BLaER1 treated with 17β-estradiol and CSF1 and Interleukin-3, amounts not matched to agents 10 nM and 100 nM (cell line): ENCODE results near the gene SLX4IP.
A peak's percentile ranks its signal among the peaks of the same experiment; 100 is the strongest.

ENCODE experiments used
- H3K27ac ChIP-seq, 11 experiments: shearing (Covaris generic); formaldehyde crosslinking; 2 replicates each; pipeline ENCODE4 v1.8.1; 2022
- H3K27me3 ChIP-seq, 11 experiments: shearing (Covaris generic); formaldehyde crosslinking; 2 replicates each; pipeline ENCODE4 v1.8.1; 2022
- H3K36me3 ChIP-seq, 11 experiments: shearing (Covaris generic); formaldehyde crosslinking; 2 replicates each; pipeline ENCODE4 v1.8.1; 2022
- H3K4me1 ChIP-seq, 10 experiments: shearing (Covaris generic); formaldehyde crosslinking; 2 replicates each; pipeline ENCODE4 v1.8.1; 2022
- H3K4me2 ChIP-seq, 11 experiments: shearing (Covaris generic); formaldehyde crosslinking; 2 replicates each; pipeline ENCODE4 v1.8.1; 2022
- H3K4me3 ChIP-seq, 10 experiments: shearing (Covaris generic); formaldehyde crosslinking; 2 replicates each; pipeline ENCODE4 v1.8.1; 2022
- H3K9ac ChIP-seq, 11 experiments: shearing (Covaris generic); formaldehyde crosslinking; 2 replicates each; pipeline ENCODE4 v1.8.1; 2022
- H3K9me3 ChIP-seq, 11 experiments: shearing (Covaris generic); formaldehyde crosslinking; replicated peaks in 1 of 11; 2 replicates each; pipeline ENCODE4 v1.8.1; 2022
- H4K20me1 ChIP-seq, 11 experiments: shearing (Covaris generic); formaldehyde crosslinking; 2 replicates each; pipeline ENCODE4 v1.8.1; 2022
- Cebpa-rat ChIP-seq, 11 experiments: shearing (Covaris generic); IDR thresholded peaks; 2 replicates each; pipeline ENCODE4 v1.8.1; 2022

SLX4IP gene

GRCh38 chr20:10474606-10475184, 39.6 kb downstream of the SLX4IP start:
- peak overlapping the region; percentile 78 to 93 (median 89) for H3K4me2 ChIP-seq
- peak overlapping the region; percentile 34 to 85 (median 79); a peak in 21 of 22 replicates for H3K27ac ChIP-seq
- H3K27me3 ChIP-seq, result no peaks in the 10 kb centered on the region
- peaks cover 0 to 10% (median 7%) of the 10 kb centered on the region in 11 experiments; a peak in 7 of 22 replicates for H3K36me3 ChIP-seq
- peak overlapping the region in 9 of 11 experiments; percentile 2 to 61 (median 54); a peak in 14 of 22 replicates for H3K9ac ChIP-seq
- TF ChIP-seq Cebpa-rat (IDR thresholded peaks at IDR 0.05), result no peak
- H4K20me1 ChIP-seq, result peaks cover 0 to 7% (median 0%) of the 10 kb centered on the region in 11 experiments; a peak in 2 of 22 replicates
- H3K4me1 ChIP-seq, result peaks cover 33 to 71% (median 58%) of the 10 kb centered on the region in 10 experiments
- peak overlapping the region in 5 of 10 experiments; percentile 9 to 33 (median 26); a peak in 6 of 20 replicates for H3K4me3 ChIP-seq
- H3K9me3 ChIP-seq, result peaks cover 0 to 13% (median 8%) of the 10 kb centered on the region in 11 experiments; a peak in 11 of 22 replicates

GRCh38 chr20:10475225-10475624, 40.1 kb downstream of the SLX4IP start:
- peaks cover 0 to 7% (median 0%) of the 10 kb centered on the region in 11 experiments; a peak in 2 of 22 replicates for H4K20me1 ChIP-seq
- peak overlapping the region; percentile 34 to 85 (median 79); a peak in 21 of 22 replicates for H3K27ac ChIP-seq
- H3K27me3 ChIP-seq, result no peaks in the 10 kb centered on the region
- TF ChIP-seq Cebpa-rat (IDR thresholded peaks at IDR 0.05), result no peak
- peaks cover 0 to 13% (median 8%) of the 10 kb centered on the region in 11 experiments; a peak in 11 of 22 replicates for H3K9me3 ChIP-seq
- H3K9ac ChIP-seq, result peak overlapping the region in 9 of 11 experiments; percentile 4 to 61 (median 54); a peak in 13 of 22 replicates
- peaks cover 0 to 10% (median 7%) of the 10 kb centered on the region in 11 experiments; a peak in 7 of 22 replicates for H3K36me3 ChIP-seq
- H3K4me1 ChIP-seq, result peaks cover 33 to 66% (median 52%) of the 10 kb centered on the region in 10 experiments
- peak overlapping the region in 7 of 10 experiments; percentile 9 to 33 (median 14); a peak in 5 of 20 replicates for H3K4me3 ChIP-seq
- H3K4me2 ChIP-seq, result peak overlapping the region; percentile 78 to 93 (median 89)

GRCh38 chr20:10476319-10476724, 41.2 kb downstream of the SLX4IP start:
- peaks cover 0 to 7% (median 0%) of the 10 kb centered on the region in 11 experiments; a peak in 2 of 22 replicates for H4K20me1 ChIP-seq
- H3K27me3 ChIP-seq, result no peaks in the 10 kb centered on the region
- TF ChIP-seq Cebpa-rat (IDR thresholded peaks at IDR 0.05), result peak in 2 of 11 experiments; percentile 16 to 21; a peak in 1 of 22 replicates
- H3K36me3 ChIP-seq, result peaks cover 0 to 9% (median 5%) of the 10 kb centered on the region in 11 experiments; a peak in 7 of 22 replicates
- peak overlapping the region; percentile 78 to 93 (median 89) for H3K4me2 ChIP-seq
- peak overlapping the region in 10 of 11 experiments; percentile 58 to 85 (median 80); a peak in 20 of 22 replicates for H3K27ac ChIP-seq
- peak overlapping the region in 6 of 11 experiments; percentile 52 to 61 (median 58); a peak in 6 of 22 replicates for H3K9ac ChIP-seq
- H3K9me3 ChIP-seq, result peaks cover 0 to 9% (median 7%) of the 10 kb centered on the region in 11 experiments; a peak in 11 of 22 replicates
- H3K4me1 ChIP-seq, result peaks cover 33 to 60% (median 48%) of the 10 kb centered on the region in 10 experiments
- no peak overlapping the region; a peak in 1 of 20 replicates for H3K4me3 ChIP-seq

- Histone ChIP-seq H3K9me3 (0 out of 22 replicates have a peak, but pooled peaks cover 0 to 4% (median 0%) of the 10 kb centered on the region in 11 experiments), H3K27ac (peak overlapping the region in 5 of 11 experiments; percentile 11 to 82 (median 23); a peak in 4 of 22 replicates), H3K36me3 (0 out of 22 replicates have a peak, but pooled peaks cover 0 to 3% (median 0%) of the 10 kb centered on the region in 11 experiments), H3K4me1 (peaks cover 41 to 66% (median 48%) of the 10 kb centered on the region in 10 experiments), H3K27me3 (no peaks in the 10 kb centered on the region), H3K4me3 (no peak overlapping the region), H4K20me1 (peaks cover 0 to 7% (median 0%) of the 10 kb centered on the region in 11 experiments; a peak in 2 of 22 replicates), H3K4me2 (0 out of 22 replicates have a peak overlapping the region, but pooled peaks of 1 of the 11 experiments have one; percentile 9), H3K9ac (no peak overlapping the region)
- TF ChIP-seq Cebpa-rat (IDR thresholded peaks at IDR 0.05), result no peak
These were observed 43.1 kb downstream of the SLX4IP start for GRCh38 chr20:10478205-10478604.

GRCh38 chr20:10478930-10479329, 43.8 kb downstream of the SLX4IP start:
- peaks cover 34 to 59% (median 43%) of the 10 kb centered on the region in 10 experiments for H3K4me1 ChIP-seq
- no peak overlapping the region for H3K4me2 ChIP-seq
- TF ChIP-seq Cebpa-rat (IDR thresholded peaks at IDR 0.05), result no peak
- H3K27me3 ChIP-seq, result no peaks in the 10 kb centered on the region
- H4K20me1 ChIP-seq, result peaks cover 0 to 7% (median 0%) of the 10 kb centered on the region in 11 experiments; a peak in 2 of 22 replicates
- H3K27ac ChIP-seq, result peak overlapping the region in 3 of 11 experiments; percentile 11 to 82 (median 18); a peak in 2 of 22 replicates
- 0 out of 22 replicates have a peak, but pooled peaks cover 0 to 4% (median 0%) of the 10 kb centered on the region in 11 experiments for H3K9me3 ChIP-seq
- no peak overlapping the region for H3K4me3 ChIP-seq
- no peak overlapping the region for H3K9ac ChIP-seq
- H3K36me3 ChIP-seq, result 0 out of 22 replicates have a peak, but pooled peaks cover 0 to 3% (median 0%) of the 10 kb centered on the region in 11 experiments

GRCh38 chr20:10481676-10482075, 46.6 kb downstream of the SLX4IP start:
- Histone ChIP-seq H3K4me2 (peak overlapping the region in 2 of 11 experiments; percentile 12 to 37; a peak in 2 of 22 replicates), H3K9ac (no peak overlapping the region), H3K27ac (no peak overlapping the region; a peak in 1 of 22 replicates), H3K4me1 (peaks cover 6 to 38% (median 15%) of the 10 kb centered on the region in 10 experiments), H3K27me3 (no peaks in the 10 kb centered on the region), H3K36me3 (peaks cover 0 to 5% (median 0%) of the 10 kb centered on the region in 11 experiments; a peak in 1 of 22 replicates), H3K9me3 (0 out of 22 replicates have a peak, but pooled peaks cover 0 to 4% (median 0%) of the 10 kb centered on the region in 11 experiments), H4K20me1 (no peaks in the 10 kb centered on the region; a peak in 1 of 22 replicates), H3K4me3 (no peak overlapping the region)
- no peak for TF ChIP-seq Cebpa-rat (IDR thresholded peaks at IDR 0.05)

GRCh38 chr20:10483691-10484090, 48.6 kb downstream of the SLX4IP start:
- no peak overlapping the region for H3K9ac ChIP-seq
- peaks cover 10 to 38% (median 22%) of the 10 kb centered on the region in 10 experiments for H3K4me1 ChIP-seq
- H4K20me1 ChIP-seq, result no peaks in the 10 kb centered on the region
- H3K27me3 ChIP-seq, result no peaks in the 10 kb centered on the region
- no peak for TF ChIP-seq Cebpa-rat (IDR thresholded peaks at IDR 0.05)
- no peak overlapping the region for H3K4me2 ChIP-seq
- H3K4me3 ChIP-seq, result no peak overlapping the region
- H3K36me3 ChIP-seq, result peaks cover 0 to 5% (median 0%) of the 10 kb centered on the region in 11 experiments; a peak in 1 of 22 replicates
- 0 out of 22 replicates have a peak, but pooled peaks cover 0 to 3% (median 0%) of the 10 kb centered on the region in 11 experiments for H3K9me3 ChIP-seq
- H3K27ac ChIP-seq, result no peak overlapping the region
